GM19452 (cell line): ENCODE measurements around the gene PRICKLE1.
"Not testable (repeated sequence)": the region's sequence is repeated elsewhere in the genome, so short reads cannot be mapped to it uniquely, and the experiment has no call there.

Experiments used
- ATAC-seq: cut with Tn5 transposase; IDR thresholded peaks from one replicate; pipeline ENCODE4 v1.9.1; 2021; ENCODE audit not compliant: unreplicated experiment

Gene PRICKLE1

GRCh38 chr12:42557586-42558172, 31.9 kb downstream of the PRICKLE1 start:
- no peak for ATAC-seq

GRCh38 chr12:42556917-42557316, 32.6 kb downstream of the PRICKLE1 start:
- ATAC-seq, result no peak

GRCh38 chr12:42552822-42553221, 36.7 kb downstream of the PRICKLE1 start:
- no peak for ATAC-seq

GRCh38 chr12:42550800-42551199, 38.7 kb downstream of the PRICKLE1 start:
- no peak for ATAC-seq

GRCh38 chr12:42546709-42547108, 42.8 kb downstream of the PRICKLE1 start:
- no peak for ATAC-seq

GRCh38 chr12:42541965-42542364, 47.6 kb downstream of the PRICKLE1 start:
- ATAC-seq, result no peak

GRCh38 chr12:42541308-42541707, 48.2 kb downstream of the PRICKLE1 start:
- ATAC-seq, result not testable (repeated sequence)

GRCh38 chr12:42539696-42540095, 49.9 kb downstream of the PRICKLE1 start:
- no peak for ATAC-seq

- no peak for ATAC-seq
These were observed 51.3 kb downstream of the PRICKLE1 start for GRCh38 chr12:42538203-42538602.

- ATAC-seq, result no peak
These were observed 55.2 kb downstream of the PRICKLE1 start for GRCh38 chr12:42534184-42534838.

GRCh38 chr12:42530284-42530683, 59.3 kb downstream of the PRICKLE1 start:
- ATAC-seq, result no peak

- no peak for ATAC-seq
These were observed 64.1 kb downstream of the PRICKLE1 start for GRCh38 chr12:42525444-42525843.

- ATAC-seq, result no peak
These were observed 64.8 kb downstream of the PRICKLE1 start for GRCh38 chr12:42524716-42525115.

GRCh38 chr12:42516573-42516972, 73.0 kb downstream of the PRICKLE1 start:
- ATAC-seq, result no peak

- ATAC-seq, result no peak
These were observed 77.9 kb downstream of the PRICKLE1 start for GRCh38 chr12:42511656-42512055.

- ATAC-seq, result no peak
These were observed 78.7 kb downstream of the PRICKLE1 start for GRCh38 chr12:42510823-42511222.

GRCh38 chr12:42508913-42509460, 80.6 kb downstream of the PRICKLE1 start:
- no peak for ATAC-seq

GRCh38 chr12:42507565-42507964, 82.0 kb downstream of the PRICKLE1 start:
- ATAC-seq, result no peak

- no peak for ATAC-seq
These were observed 82.5 kb downstream of the PRICKLE1 start for GRCh38 chr12:42507081-42507480.

GRCh38 chr12:42504049-42504448, 85.5 kb downstream of the PRICKLE1 start:
- ATAC-seq, result no peak

- no peak for ATAC-seq
These were observed 86.9 kb downstream of the PRICKLE1 start for GRCh38 chr12:42502682-42503081.

- ATAC-seq, result no peak
These were observed 90.8 kb downstream of the PRICKLE1 start for GRCh38 chr12:42498549-42499247.
